Fibroblast of mammary gland (primary cell): Measurements from ENCODE around the gene HERC4.
"Not testable (repeated sequence)": the region's sequence is repeated elsewhere in the genome, so short reads cannot be mapped to it uniquely, and the experiment has no call there.

Experiments
- DNase-seq: peaks from one replicate; pipeline ENCODE4 v3.0.0-alpha.2; 2010; ENCODE audit warnings: low read depth
- H3K4me3 ChIP-seq: 2 replicates; pipeline ENCODE4 v1.5.1; 2011; ENCODE audit warnings: low read depth, mild to moderate bottlenecking, low read length, moderate library complexity; ENCODE audit not compliant: control insufficient read depth
- TF ChIP-seq, protein P1 (sequence below): conservative IDR thresholded peaks from 2 replicates; pipeline ENCODE4 v1.5.1; 2011; ENCODE audit warnings: low read depth, low read length, inconsistent platforms; ENCODE audit not compliant: control insufficient read depth, insufficient read depth

HERC4 gene

DNA sequence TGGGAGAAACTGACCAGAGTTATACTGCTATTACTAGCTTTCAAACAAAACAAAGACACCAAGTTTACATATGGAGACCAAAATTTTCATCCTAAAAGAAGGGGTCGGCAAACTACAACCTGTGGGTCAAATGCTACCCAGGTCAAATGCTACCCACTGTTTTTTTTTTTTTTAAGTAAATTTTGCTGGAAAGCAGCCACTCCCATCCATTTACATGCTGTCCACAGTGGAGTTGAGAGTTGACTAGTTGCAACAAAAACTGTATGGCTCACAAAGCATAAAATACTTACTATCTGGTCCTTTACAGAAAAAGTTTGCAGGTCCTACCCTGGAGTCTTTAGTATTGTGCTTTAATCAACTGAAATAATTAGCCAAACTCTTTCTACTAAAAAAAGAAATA lies 99.2 kb downstream of the HERC4 start:
- DNase-seq, result no peak
- H3K4me3 ChIP-seq, result no peak overlapping the region
- TF ChIP-seq, protein P1, sequence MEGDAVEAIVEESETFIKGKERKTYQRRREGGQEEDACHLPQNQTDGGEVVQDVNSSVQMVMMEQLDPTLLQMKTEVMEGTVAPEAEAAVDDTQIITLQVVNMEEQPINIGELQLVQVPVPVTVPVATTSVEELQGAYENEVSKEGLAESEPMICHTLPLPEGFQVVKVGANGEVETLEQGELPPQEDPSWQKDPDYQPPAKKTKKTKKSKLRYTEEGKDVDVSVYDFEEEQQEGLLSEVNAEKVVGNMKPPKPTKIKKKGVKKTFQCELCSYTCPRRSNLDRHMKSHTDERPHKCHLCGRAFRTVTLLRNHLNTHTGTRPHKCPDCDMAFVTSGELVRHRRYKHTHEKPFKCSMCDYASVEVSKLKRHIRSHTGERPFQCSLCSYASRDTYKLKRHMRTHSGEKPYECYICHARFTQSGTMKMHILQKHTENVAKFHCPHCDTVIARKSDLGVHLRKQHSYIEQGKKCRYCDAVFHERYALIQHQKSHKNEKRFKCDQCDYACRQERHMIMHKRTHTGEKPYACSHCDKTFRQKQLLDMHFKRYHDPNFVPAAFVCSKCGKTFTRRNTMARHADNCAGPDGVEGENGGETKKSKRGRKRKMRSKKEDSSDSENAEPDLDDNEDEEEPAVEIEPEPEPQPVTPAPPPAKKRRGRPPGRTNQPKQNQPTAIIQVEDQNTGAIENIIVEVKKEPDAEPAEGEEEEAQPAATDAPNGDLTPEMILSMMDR, result no peak

DNA sequence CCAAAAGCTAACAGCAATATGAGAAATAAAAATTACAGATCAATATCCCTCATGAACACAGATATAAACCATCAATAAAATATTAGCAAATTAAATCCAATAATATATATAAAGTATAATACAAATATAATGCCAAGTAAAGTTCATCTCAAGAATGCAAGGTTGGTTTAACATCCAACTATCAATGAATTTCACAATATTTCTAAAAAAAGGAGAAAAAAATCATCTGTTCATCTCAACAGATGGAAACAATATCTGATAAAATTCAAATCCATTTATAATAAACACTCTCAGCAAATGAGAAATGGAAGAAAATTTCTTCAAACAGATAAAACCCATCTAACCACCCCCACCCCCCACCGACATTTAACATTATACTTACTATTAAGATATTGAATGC lies 103.8 kb downstream of the HERC4 start:
- no peak overlapping the region for H3K4me3 ChIP-seq
- TF ChIP-seq, protein P1, result no peak
- DNase-seq, result no peak

DNA sequence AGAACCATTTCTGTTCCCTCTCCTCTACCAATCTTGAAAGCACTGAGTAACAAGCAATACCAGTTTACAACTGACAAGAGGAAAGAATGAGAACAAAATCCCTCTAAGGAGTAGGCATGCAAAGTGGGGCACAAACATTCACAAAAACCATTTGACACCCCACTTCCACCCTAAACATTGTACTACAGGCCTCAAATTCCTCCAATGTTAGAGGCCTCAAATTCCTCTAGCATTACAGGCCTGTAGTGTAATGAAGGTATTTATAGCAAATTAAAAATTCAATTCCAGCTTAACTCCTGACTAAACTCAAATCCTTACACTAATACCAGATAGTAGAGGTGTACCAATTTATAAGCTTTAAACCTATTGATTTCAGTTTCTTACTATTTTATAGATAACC lies 105.2 kb downstream of the HERC4 start:
- TF ChIP-seq, protein P1, result no peak
- DNase-seq, result no peak
- H3K4me3 ChIP-seq, result no peak overlapping the region

DNA sequence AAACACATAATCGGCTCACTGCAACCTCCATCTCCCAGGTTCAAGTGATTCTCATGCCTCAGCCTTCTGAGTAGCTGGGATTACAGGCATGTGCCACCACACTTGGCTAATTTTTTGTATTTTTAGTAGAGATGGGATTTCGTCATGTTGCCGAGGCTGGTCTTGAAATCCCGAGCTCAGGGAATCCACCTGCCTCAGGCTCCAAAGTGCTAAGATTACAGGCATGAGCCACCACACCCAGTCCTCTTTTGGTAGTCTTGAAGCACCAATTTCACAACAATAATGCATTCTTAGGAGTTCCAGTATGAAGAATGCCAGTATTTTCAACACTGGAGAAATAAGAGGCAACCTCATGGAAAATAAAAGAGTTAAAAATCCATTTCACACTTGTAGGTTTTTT lies 109.0 kb downstream of the HERC4 start:
- not testable (repeated sequence) for DNase-seq, H3K4me3 ChIP-seq

DNA sequence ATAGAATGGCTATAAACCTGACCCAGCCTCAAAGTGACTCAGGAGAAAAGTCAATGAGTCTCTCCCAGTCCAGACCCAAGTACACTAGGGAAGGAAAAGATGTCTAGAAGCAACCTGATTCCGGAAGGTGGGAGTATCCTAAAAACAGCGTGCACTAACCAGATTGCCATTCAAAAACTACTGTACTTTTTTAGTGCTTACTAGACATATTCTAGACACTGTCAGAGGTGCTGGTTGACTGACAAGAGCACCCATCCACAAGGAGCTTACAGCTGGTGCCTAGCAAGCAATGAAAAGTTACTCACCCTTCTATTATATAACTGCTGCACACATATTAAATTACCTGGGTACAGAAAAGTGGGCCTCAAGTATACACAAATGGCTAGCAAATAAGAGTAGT lies 109.6 kb downstream of the HERC4 start:
- DNase-seq, result no peak
- H3K4me3 ChIP-seq, result no peak overlapping the region
- TF ChIP-seq, protein P1, result no peak

DNA sequence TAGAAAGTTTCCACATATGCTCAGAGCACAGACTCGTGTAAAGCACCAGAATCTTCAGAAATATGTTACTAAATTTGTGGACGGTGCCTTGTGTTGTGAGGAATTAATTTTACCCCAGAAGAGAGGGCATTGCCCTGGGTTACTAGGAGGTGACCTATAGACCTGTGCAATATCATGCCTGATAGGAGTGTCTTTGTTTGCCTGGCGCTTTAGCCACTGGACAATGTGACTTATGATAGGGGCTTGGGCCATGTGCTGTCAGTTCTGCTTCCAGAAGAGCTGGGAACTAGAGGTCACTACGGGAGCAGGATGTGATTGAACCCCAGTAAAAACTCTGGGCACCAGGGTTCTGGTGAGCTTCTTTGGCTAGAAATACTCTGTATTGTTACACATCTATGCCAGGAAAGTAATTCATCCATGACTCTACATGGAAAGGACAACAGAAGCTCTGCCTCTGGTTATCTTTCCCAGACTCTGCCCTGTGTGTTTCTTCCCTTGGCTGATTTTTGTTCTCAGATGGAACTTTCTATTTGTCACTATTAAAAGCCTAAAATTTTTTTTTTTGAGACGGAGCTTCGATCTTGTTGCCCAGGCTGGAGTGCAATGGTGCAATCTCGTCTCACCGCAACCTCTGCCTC lies 115.1 kb downstream of the HERC4 start:
- TF ChIP-seq, protein P1, result no peak
- H3K4me3 ChIP-seq, result no peak overlapping the region
- no peak for DNase-seq

DNA sequence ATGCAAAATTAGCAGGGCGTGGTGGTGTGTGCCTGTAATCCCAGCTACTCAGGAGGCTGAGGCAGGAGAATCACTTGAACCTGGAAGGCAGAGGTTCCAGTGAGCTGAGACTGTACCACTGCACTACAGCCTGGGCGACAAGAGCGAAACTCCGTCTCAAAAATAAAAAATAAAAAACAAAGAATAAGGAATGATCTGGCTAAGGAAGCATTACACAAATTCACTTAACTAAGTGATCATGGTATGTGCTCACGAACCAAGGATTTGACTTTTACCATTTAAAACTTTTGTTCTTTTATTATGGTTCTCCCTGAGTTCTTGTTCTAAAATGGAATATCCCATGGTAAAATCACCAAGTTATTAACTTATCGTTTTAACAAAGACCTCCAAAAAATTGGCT lies 119.5 kb downstream of the HERC4 start:
- no peak overlapping the region for H3K4me3 ChIP-seq
- DNase-seq, result no peak
- TF ChIP-seq, protein P1, result no peak
